NCI-H524 treated with DMSO at 0.1 percent for 48 hours (cell line): ENCODE data around the gene SLC40A1.

Experiments used
- DNase-seq: peaks from one replicate; lab custom pipeline; 2025; lab: John Stamatoyannopoulos, UW

SLC40A1 gene

GRCh38 chr2:189540551-189540950, 40.0 kb downstream of the SLC40A1 start:
- no peak for DNase-seq

GRCh38 chr2:189538402-189538801, 42.2 kb downstream of the SLC40A1 start:
- no peak for DNase-seq

GRCh38 chr2:189536830-189537229, 43.8 kb downstream of the SLC40A1 start:
- DNase-seq: no peak

- no peak for DNase-seq
Observed at GRCh38 chr2:189534854-189535832, 45.4 kb downstream of the SLC40A1 start.

- DNase-seq: no peak
Observed at GRCh38 chr2:189533288-189534035, 47.1 kb downstream of the SLC40A1 start.

- no peak for DNase-seq
Observed at GRCh38 chr2:189530965-189531637, 49.5 kb downstream of the SLC40A1 start.

- no peak for DNase-seq
Observed at GRCh38 chr2:189528617-189529016, 52.0 kb downstream of the SLC40A1 start.

GRCh38 chr2:189527812-189528592, 52.6 kb downstream of the SLC40A1 start:
- no peak for DNase-seq

GRCh38 chr2:189527041-189527750, 53.4 kb downstream of the SLC40A1 start:
- DNase-seq: no peak

GRCh38 chr2:189526241-189526640, 54.3 kb downstream of the SLC40A1 start:
- no peak for DNase-seq

- no peak for DNase-seq
Observed at GRCh38 chr2:189524746-189525145, 55.8 kb downstream of the SLC40A1 start.

GRCh38 chr2:189522435-189523151, 58.0 kb downstream of the SLC40A1 start:
- no peak for DNase-seq

- DNase-seq: no peak
Observed at GRCh38 chr2:189521699-189522434, 58.7 kb downstream of the SLC40A1 start.

GRCh38 chr2:189519631-189520387, 60.8 kb downstream of the SLC40A1 start:
- DNase-seq: no peak

- DNase-seq: no peak
Observed at GRCh38 chr2:189517847-189518535, 62.6 kb downstream of the SLC40A1 start.

- no peak for DNase-seq
Observed at GRCh38 chr2:189516546-189516945, 64.0 kb downstream of the SLC40A1 start.

- no peak for DNase-seq
Observed at GRCh38 chr2:189515264-189515663, 65.3 kb downstream of the SLC40A1 start.

GRCh38 chr2:189514104-189514503, 66.5 kb downstream of the SLC40A1 start:
- no peak for DNase-seq
